HCT116 (cell line): ENCODE data around the gene HIVEP3. TPM values are rescaled to one million over a fixed set of nuclear protein-coding genes. Genes with fewer than 3 reads are reported as not detected.

Experiments
- ATAC-seq: fragments of 200-7000 bp; cut with Tn5 transposase; 2 replicates; pipeline ENCODE4 v1.9.1; 2020; ENCODE audit warnings: mild to moderate bottlenecking, moderate library complexity
- BruUV-seq: library from RNA; stranded (reverse); fragments of 400-500 nt; replicated peaks from 2 replicates; lab custom pipeline; 2021; lab: Mats Ljungman, UMichigan
- CTCF ChIA-PET: fragments of 300-600 bp; sonication (Branson Sonifier 250); formaldehyde crosslinking; loops from one replicate; lab custom pipeline; 2021; ENCODE audit warnings: antibody characterized with exemption; lab: Charles Lee
- POLR2A ChIA-PET: fragments of 300-600, 350-600 bp; sonication (Branson Sonifier 250); formaldehyde crosslinking; loops from one replicate; lab custom pipeline; 2021; ENCODE audit warnings: antibody characterized with exemption; lab: Charles Lee
- RAD21 ChIA-PET, 2 experiments: fragments of 300-600 bp; sonication (Branson Sonifier 250); formaldehyde crosslinking; loops; one replicate each; lab custom pipeline; 2023; ENCODE audit warnings: low total read pairs in 2 of 2; ENCODE audit not compliant: uncharacterized antibody in 2 of 2, unreplicated experiment in 2 of 2, low non-redundant PET in 1 of 2; lab: Charles Lee
- DNase-seq: peaks from one replicate; pipeline ENCODE4 v3.0.0-alpha.2; 2010; ENCODE audit warnings: low read depth, low spot score
- H2AFZ ChIP-seq: fragments of 200-600 bp; shearing (Covaris generic), sonication (generic); 2 replicates; pipeline ENCODE4 v1.6.1; 2017; ENCODE audit warnings: low read depth, mixed run types, mixed read lengths, antibody characterized with exemption, low read length; ENCODE audit not compliant: poor library complexity, severe bottlenecking
- H3K27ac ChIP-seq: 2 replicates; pipeline ENCODE4 v1.5.1; 2012; ENCODE audit warnings: low read depth, low read length
- H3K27me3 ChIP-seq: fragments of 200-600 bp; sonication (generic); 2 replicates; pipeline ENCODE4 v1.6.1; 2016; ENCODE audit warnings: mixed run types, low read length, mixed read lengths; ENCODE audit not compliant: insufficient read depth
- H3K36me3 ChIP-seq, 2 experiments: fragments of 200-500 bp in 1 of 2; fragments of 200-600 bp in 1 of 2; sonication (Bioruptor generic) in 1 of 2; sonication (generic) in 1 of 2; 2 replicates each; pipeline versions ENCODE4 v1.5.1 to v1.6.1; 2014 to 2016; ENCODE audit warnings: low read length in 2 of 2, inconsistent platforms in 1 of 2, mixed read lengths in 1 of 2, mixed run types in 1 of 2; ENCODE audit not compliant: insufficient read depth in 2 of 2, control insufficient read depth in 1 of 2
- H3K4me1 ChIP-seq, 2 experiments: fragments of 200-600 bp in 1 of 2; sonication (generic) in 1 of 2; 2 replicates each; pipeline versions ENCODE4 v1.5.1 to v1.6.1; 2012 to 2017; ENCODE audit warnings: low read length in 2 of 2, inconsistent platforms in 1 of 2, mild to moderate bottlenecking in 1 of 2, mixed read lengths in 1 of 2, mixed run types in 1 of 2, moderate library complexity in 1 of 2; ENCODE audit not compliant: insufficient read depth in 2 of 2, control insufficient read depth in 1 of 2
- H3K4me2 ChIP-seq: fragments of 200-600 bp; sonication (generic); 2 replicates; pipeline ENCODE4 v1.6.1; 2017; ENCODE audit warnings: mixed run types, low read length, mixed read lengths
- H3K4me3 ChIP-seq, 2 experiments: fragments of 200-600 bp in 1 of 2; sonication (generic) in 1 of 2; replicated peaks in 1 of 2; 2 replicates each; pipeline ENCODE4 v1.5.1; 2011 to 2016; ENCODE audit warnings: low read length in 2 of 2, control low read depth in 1 of 2, low read depth in 1 of 2, mild to moderate bottlenecking in 1 of 2, mixed read lengths in 1 of 2, mixed run types in 1 of 2
- H3K79me2 ChIP-seq: fragments of 200-600 bp; sonication (generic); 2 replicates; pipeline ENCODE4 v1.6.1; 2017; ENCODE audit warnings: mild to moderate bottlenecking, mixed run types, low read length, moderate library complexity, mixed read lengths; ENCODE audit not compliant: insufficient read depth
- H3K9ac ChIP-seq: fragments of 200-600 bp; sonication (generic); 2 replicates; pipeline ENCODE4 v1.6.1; 2016; ENCODE audit warnings: low read length, mixed read lengths
- H3K9me2 ChIP-seq: fragments of 200-600 bp; sonication (generic), shearing (Covaris generic); 2 replicates; pipeline ENCODE4 v1.6.1; 2017; ENCODE audit warnings: mixed run types, mild to moderate bottlenecking, moderate library complexity; ENCODE audit not compliant: insufficient read depth
- H3K9me3 ChIP-seq, 2 experiments: fragments of 200-500 bp in 1 of 2; fragments of 200-600 bp in 1 of 2; sonication (Bioruptor generic) in 1 of 2; sonication (generic) in 1 of 2; 2 replicates each; pipeline ENCODE4 v1.6.1; 2014 to 2017; ENCODE audit warnings: low read length in 2 of 2, mixed read lengths in 2 of 2, inconsistent platforms in 1 of 2, low read depth in 1 of 2, mild to moderate bottlenecking in 1 of 2, mixed run types in 1 of 2, moderate library complexity in 1 of 2; ENCODE audit not compliant: control insufficient read depth in 1 of 2, insufficient read depth in 1 of 2
- H4K20me1 ChIP-seq: fragments of 200-600 bp; sonication (generic), shearing (Covaris generic); 2 replicates; pipeline ENCODE4 v1.6.1; 2017; ENCODE audit warnings: mixed run types, mild to moderate bottlenecking, moderate library complexity; ENCODE audit not compliant: insufficient read depth
- CBX3 ChIP-seq: IDR thresholded peaks from 2 replicates; pipeline ENCODE4 v1.6.1; 2012; ENCODE audit warnings: low read depth
- ELF1 ChIP-seq: IDR thresholded peaks from 2 replicates; pipeline ENCODE4 v1.6.1; 2012; ENCODE audit warnings: low read depth, borderline replicate concordance
- EZH2 ChIP-seq: fragments of 200-600 bp; sonication (generic); IDR thresholded peaks from 2 replicates; pipeline ENCODE4 v1.6.1; 2017; ENCODE audit warnings: antibody characterized with exemption, mixed run types
- EZH2phosphoT487 ChIP-seq: fragments of 200-600 bp; IDR thresholded peaks from 2 replicates; pipeline ENCODE4 v1.6.1; 2018; ENCODE audit warnings: antibody characterized with exemption, borderline replicate concordance
- FOSL1 ChIP-seq: IDR thresholded peaks from 2 replicates; pipeline ENCODE4 v1.6.1; 2012; ENCODE audit warnings: low read depth
- POLR2AphosphoS5 ChIP-seq: IDR thresholded peaks from 2 replicates; pipeline ENCODE4 v1.6.1; 2011; ENCODE audit warnings: mild to moderate bottlenecking, low read depth, low read length, moderate library complexity
- SP1 ChIP-seq: IDR thresholded peaks from 2 replicates; pipeline ENCODE4 v1.6.1; 2012; ENCODE audit warnings: low read depth
- SRF ChIP-seq: IDR thresholded peaks from 2 replicates; pipeline ENCODE4 v1.6.1; 2012; ENCODE audit warnings: low read depth
- TCF7L2 ChIP-seq: IDR thresholded peaks from 2 replicates; pipeline ENCODE4 v1.7.0; 2011; ENCODE audit warnings: borderline replicate concordance, inconsistent platforms; ENCODE audit not compliant: insufficient read depth, insufficient read length; ENCODE audit errors: extremely low read depth
- ZFX ChIP-seq: fragments of 450-650 bp; IDR thresholded peaks from 2 replicates; pipeline ENCODE4 v1.6.1; 2017
- ZNF274 ChIP-seq: fragments of 200-500 bp; sonication (Bioruptor generic); IDR thresholded peaks from 2 replicates; pipeline ENCODE4 v1.6.1; 2014; ENCODE audit warnings: mild to moderate bottlenecking, low read depth, low read length, inconsistent platforms
- intact Hi-C: fragments of 100-400 bp; cut with micrococcal nuclease; formaldehyde crosslinking; loops from 2 replicates; pipeline ENCODE4 v1.10.0; 2022
- total RNA-seq: library from RNA; stranded (reverse); gene quantifications from one replicate; pipeline ENCODE4 v1.2.1, GENCODE V29; 2021; ENCODE audit not compliant: unreplicated experiment
- TF ChIP-seq, protein P1 (sequence below): IDR thresholded peaks from 2 replicates; pipeline ENCODE4 v1.6.1; 2011; ENCODE audit warnings: mild to moderate bottlenecking, low read length, moderate library complexity; ENCODE audit not compliant: insufficient replicate concordance; ENCODE audit errors: extremely low read depth
- TF ChIP-seq, protein P2 (sequence below), 3 experiments: fragments of 200-600 bp in 1 of 3; sonication (generic) in 1 of 3; IDR thresholded peaks in 2 of 3; conservative IDR thresholded peaks in 1 of 3; 2 replicates each; pipeline ENCODE4 v1.5.1; 2012 to 2017; ENCODE audit warnings: low read depth in 2 of 3, low read length in 2 of 3, antibody characterized with exemption in 1 of 3, borderline replicate concordance in 1 of 3, control low read depth in 1 of 3, mild to moderate bottlenecking in 1 of 3, mixed read lengths in 1 of 3, mixed run types in 1 of 3, moderate library complexity in 1 of 3; ENCODE audit not compliant: insufficient read depth in 1 of 3

Gene HIVEP3
- total RNA-seq, 1 experiment from 2014 or later: 7.1 TPM

DNA sequence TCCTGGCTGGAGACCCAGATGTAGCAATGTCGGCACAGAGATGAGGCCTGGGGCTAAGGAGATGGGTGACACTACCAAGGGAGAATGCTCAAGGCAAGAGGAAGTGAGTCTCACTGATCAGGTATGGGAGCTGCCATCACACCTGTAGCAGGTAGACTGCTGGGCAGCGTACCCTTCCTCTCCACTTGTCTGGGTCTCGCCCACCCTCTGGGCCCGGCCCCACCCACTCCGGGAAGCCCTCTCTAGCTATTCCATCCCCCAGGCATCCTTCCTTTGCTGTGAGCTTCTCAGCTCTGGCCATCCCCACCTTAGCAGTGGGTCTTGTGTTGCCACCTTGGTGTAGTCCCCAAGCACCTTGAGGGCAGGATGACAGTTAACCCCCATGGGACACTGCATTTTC, 346.5 kb downstream of the HIVEP3 start:
- no peak for ATAC-seq
- no peak for TF ChIP-seq TCF7L2
- no peak for TF ChIP-seq CBX3
- no peak for TF ChIP-seq ZFX
- TF ChIP-seq, protein P1, sequence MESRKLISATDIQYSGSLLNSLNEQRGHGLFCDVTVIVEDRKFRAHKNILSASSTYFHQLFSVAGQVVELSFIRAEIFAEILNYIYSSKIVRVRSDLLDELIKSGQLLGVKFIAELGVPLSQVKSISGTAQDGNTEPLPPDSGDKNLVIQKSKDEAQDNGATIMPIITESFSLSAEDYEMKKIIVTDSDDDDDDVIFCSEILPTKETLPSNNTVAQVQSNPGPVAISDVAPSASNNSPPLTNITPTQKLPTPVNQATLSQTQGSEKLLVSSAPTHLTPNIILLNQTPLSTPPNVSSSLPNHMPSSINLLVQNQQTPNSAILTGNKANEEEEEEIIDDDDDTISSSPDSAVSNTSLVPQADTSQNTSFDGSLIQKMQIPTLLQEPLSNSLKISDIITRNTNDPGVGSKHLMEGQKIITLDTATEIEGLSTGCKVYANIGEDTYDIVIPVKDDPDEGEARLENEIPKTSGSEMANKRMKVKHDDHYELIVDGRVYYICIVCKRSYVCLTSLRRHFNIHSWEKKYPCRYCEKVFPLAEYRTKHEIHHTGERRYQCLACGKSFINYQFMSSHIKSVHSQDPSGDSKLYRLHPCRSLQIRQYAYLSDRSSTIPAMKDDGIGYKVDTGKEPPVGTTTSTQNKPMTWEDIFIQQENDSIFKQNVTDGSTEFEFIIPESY: no peak
- no peak for TF ChIP-seq FOSL1
- no peak for TF ChIP-seq ELF1
- no peak for TF ChIP-seq EZH2
- TF ChIP-seq, protein P2, sequence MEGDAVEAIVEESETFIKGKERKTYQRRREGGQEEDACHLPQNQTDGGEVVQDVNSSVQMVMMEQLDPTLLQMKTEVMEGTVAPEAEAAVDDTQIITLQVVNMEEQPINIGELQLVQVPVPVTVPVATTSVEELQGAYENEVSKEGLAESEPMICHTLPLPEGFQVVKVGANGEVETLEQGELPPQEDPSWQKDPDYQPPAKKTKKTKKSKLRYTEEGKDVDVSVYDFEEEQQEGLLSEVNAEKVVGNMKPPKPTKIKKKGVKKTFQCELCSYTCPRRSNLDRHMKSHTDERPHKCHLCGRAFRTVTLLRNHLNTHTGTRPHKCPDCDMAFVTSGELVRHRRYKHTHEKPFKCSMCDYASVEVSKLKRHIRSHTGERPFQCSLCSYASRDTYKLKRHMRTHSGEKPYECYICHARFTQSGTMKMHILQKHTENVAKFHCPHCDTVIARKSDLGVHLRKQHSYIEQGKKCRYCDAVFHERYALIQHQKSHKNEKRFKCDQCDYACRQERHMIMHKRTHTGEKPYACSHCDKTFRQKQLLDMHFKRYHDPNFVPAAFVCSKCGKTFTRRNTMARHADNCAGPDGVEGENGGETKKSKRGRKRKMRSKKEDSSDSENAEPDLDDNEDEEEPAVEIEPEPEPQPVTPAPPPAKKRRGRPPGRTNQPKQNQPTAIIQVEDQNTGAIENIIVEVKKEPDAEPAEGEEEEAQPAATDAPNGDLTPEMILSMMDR (IDR thresholded peaks at IDR 0.05 in 2 of 3, conservative IDR thresholded peaks at IDR 0.05 in 1 of 3; ENCODE audit: borderline replicate concordance in 1 of 3, insufficient read depth in 1 of 3, low read depth in 2 of 3, low read length in 2 of 3): no peak
- TF ChIP-seq SRF: no peak
- no peak for TF ChIP-seq EZH2phosphoT487
- no peak for TF ChIP-seq ZNF274
- no peak for TF ChIP-seq POLR2AphosphoS5
- TF ChIP-seq SP1: no peak
- ChIA-PET CTCF (interaction anchor here (0.8 to 2.2 kb wide), 2 partner anchors 223 to 602 kb away, joined by 3 to 7 read pairs; no protein-coding TSS in a partner anchor), POLR2A (no interaction called here), RAD21 (no interaction called here)
- DNase-seq: no peak
- Histone ChIP-seq H3K79me2 (no peaks in the 10 kb centered on the region), H3K27me3 (no peaks in the 10 kb centered on the region), H3K36me3 (no peaks in the 10 kb centered on the region), H3K9me2 (no peaks in the 10 kb centered on the region), H4K20me1 (no peaks in the 10 kb centered on the region), H3K9ac (no peak overlapping the region), H3K9me3 (no peaks in the 10 kb centered on the region), H2AFZ (no peak overlapping the region), H3K4me2 (no peak overlapping the region), H3K4me3 (no peak overlapping the region), H3K4me1 (peaks cover 0 to 4% of the 10 kb centered on the region in 2 experiments; a peak in 1 of 4 replicates), H3K27ac (no peak overlapping the region)
- no TSS peak for BruUV-seq
- intact Hi-C loops: loop anchor here (5.0 to 10.0 kb wide), 4 partner anchors 305 to 1003 kb away; no protein-coding TSS in a partner anchor
